SU-DHL-6 (cell line): Measurements from ENCODE around the gene ZNF268.

Source experiments
- EZH2phosphoT487 ChIP-seq: fragments of 200-600 bp; sonication (generic), shearing (Covaris generic); conservative IDR thresholded peaks from 2 replicates; pipeline ENCODE4 v1.6.1; 2018; ENCODE audit warnings: mild to moderate bottlenecking, antibody characterized with exemption, low read length, moderate library complexity, mixed read lengths
- TF ChIP-seq, protein P1 (sequence below): fragments of 200-600 bp; sonication (generic); IDR thresholded peaks from one replicate; pipeline ENCODE4 v1.5.1; 2017; ENCODE audit warnings: antibody characterized with exemption, mild to moderate bottlenecking, low read length, moderate library complexity; ENCODE audit not compliant: insufficient read depth, poor library complexity, severe bottlenecking

DNA sequence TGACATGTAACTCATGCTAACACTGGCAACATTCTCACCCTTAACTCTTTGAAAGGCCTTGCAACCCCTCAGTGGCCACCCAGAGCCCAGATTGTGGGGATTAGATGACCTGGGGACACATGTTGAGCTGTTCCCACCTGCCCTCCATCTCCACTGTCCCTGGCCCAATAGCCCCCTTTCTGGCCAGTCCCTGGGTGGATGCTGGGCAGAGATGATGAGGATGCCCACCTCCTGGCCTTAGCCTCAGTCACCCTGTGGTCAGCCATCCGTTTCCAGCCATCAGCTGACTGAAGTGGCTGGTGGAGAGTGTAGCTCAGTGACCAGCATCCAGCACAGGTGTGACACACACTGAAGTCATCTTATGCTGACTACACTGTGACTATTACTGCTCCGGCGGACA lies 49.7 kb downstream of the ZNF268 start:
- TF ChIP-seq, protein P1, sequence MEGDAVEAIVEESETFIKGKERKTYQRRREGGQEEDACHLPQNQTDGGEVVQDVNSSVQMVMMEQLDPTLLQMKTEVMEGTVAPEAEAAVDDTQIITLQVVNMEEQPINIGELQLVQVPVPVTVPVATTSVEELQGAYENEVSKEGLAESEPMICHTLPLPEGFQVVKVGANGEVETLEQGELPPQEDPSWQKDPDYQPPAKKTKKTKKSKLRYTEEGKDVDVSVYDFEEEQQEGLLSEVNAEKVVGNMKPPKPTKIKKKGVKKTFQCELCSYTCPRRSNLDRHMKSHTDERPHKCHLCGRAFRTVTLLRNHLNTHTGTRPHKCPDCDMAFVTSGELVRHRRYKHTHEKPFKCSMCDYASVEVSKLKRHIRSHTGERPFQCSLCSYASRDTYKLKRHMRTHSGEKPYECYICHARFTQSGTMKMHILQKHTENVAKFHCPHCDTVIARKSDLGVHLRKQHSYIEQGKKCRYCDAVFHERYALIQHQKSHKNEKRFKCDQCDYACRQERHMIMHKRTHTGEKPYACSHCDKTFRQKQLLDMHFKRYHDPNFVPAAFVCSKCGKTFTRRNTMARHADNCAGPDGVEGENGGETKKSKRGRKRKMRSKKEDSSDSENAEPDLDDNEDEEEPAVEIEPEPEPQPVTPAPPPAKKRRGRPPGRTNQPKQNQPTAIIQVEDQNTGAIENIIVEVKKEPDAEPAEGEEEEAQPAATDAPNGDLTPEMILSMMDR, result no peak
- TF ChIP-seq EZH2phosphoT487, result no peak
